ENCODE results near the gene SELENON.

The SELENON gene

DNA sequence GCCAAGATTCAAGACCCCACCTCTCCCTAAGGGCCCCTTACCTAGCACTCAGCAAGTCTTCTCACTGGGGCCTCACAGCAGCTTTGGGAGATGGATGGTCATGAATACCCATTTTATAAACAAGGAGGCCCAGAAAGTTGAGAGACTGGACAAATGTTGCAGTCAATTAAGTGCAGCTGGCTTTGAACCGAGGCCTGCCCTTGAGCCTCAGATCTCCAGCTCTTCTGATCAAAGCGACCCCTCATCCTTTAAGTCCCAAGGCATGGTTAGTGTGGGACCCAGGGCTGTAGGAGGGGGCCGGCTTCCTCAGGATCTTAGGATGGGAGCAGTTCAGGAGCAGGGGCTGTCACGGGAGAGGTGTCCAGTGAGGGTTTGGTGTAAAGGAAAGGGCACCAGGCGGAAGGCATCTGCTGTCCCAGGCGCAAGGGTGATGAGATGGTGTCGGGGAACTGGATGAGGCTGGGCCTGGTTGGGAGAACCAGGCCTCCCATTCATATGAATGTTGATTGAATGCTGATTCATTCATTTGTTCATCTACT, 14.6 kb downstream of the SELENON start:
- H3K4me3 Mint-ChIP-seq: no peak overlapping the region
- H3K36me3 Mint-ChIP-seq (ENCODE audit: low read depth): no peaks in the 10 kb centered on the region
- peaks cover 10% of the 10 kb centered on the region for H3K4me1 Mint-ChIP-seq (ENCODE audit: low read depth)
- H3K9me3 Mint-ChIP-seq: no peaks in the 10 kb centered on the region
- DNase-seq (ENCODE audit: low spot score): no peak
- H3K27ac Mint-ChIP-seq: no peak overlapping the region
- H3K27me3 Mint-ChIP-seq (ENCODE audit: low read depth): no peaks in the 10 kb centered on the region

DNA sequence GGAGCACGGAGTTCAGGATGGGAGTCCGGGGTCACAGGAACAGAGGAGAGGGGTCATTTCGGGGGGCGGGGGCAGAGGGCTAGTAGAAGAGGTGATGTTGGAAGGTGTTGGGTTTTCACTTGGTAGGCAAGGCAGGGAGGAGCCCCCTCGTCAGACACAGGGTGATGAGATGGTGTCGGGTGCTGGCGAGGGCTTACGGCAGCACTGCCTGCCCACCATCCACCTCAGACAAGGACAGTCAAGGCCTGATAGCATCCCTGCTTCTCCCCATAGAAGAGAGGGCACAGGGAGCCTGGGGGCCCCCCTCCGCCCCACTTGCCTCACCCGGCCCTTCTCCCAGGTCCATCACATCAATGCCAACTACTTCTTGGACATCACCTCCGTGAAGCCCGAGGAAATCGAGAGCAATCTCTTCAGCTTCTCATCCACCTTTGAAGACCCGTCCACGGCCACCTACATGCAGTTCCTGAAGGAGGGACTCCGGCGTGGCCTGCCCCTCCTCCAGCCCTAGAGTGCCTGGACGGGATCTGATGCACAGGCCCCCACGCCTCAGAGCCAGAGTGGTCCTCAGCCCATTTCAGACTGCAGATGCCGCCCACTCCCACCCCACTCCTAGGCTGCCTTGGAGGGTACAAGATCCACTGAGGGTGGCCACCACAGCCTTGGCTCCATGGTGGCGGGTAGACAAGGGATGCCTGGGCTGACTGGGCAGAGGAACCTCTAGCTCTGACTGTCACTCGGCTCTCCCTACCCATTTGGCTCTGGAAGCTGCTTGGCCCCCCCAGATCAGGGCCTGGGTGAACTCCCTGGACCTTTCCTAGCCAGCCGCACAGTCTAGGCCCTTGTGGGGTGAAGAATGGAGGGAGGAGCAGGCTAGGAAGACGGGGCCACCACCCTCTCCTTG, 15.5 kb downstream of the SELENON start:
- H3K9me3 Mint-ChIP-seq: no peaks in the 10 kb centered on the region
- H3K4me3 Mint-ChIP-seq: no peak overlapping the region
- DNase-seq (ENCODE audit: low spot score): no peak
- H3K27ac Mint-ChIP-seq: no peak overlapping the region
- no peaks in the 10 kb centered on the region for H3K27me3 Mint-ChIP-seq (ENCODE audit: low read depth)
- H3K4me1 Mint-ChIP-seq (ENCODE audit: low read depth): peaks cover 10% of the 10 kb centered on the region
- no peaks in the 10 kb centered on the region for H3K36me3 Mint-ChIP-seq (ENCODE audit: low read depth)

DNA sequence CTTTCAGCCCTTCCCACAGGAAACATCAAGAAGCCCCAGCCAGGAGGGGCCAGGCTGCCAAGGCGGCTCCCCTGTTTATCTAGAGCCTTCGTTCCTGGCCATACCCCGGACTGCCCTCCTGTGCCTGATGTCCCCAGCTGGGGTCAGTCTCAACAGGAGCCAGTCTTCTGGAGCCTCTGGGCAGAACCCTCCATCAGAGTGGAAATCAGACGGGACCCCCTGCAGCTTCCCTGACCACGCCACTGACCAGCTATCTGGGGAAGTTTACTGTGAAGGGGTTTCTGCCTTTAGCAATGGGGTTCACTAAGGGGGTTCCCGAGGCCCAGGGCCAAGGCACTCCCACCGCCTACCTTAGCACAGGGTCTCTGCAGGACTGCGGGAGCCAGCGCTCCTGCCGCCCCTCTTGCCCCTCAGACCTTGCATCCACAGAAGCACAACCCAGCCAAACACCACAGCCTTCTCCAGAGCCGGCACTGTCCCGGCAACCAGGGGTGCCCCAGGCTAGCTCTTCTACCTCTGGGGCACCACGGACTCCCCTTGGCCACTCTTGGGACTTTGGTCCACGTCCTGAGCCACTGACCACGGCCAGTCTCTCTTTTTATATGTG, 16.2 kb downstream of the SELENON start:
- DNase-seq (ENCODE audit: low spot score): no peak
- H3K9me3 Mint-ChIP-seq: no peaks in the 10 kb centered on the region
- H3K4me3 Mint-ChIP-seq: no peak overlapping the region
- H3K36me3 Mint-ChIP-seq (ENCODE audit: low read depth): peaks cover 3% of the 10 kb centered on the region
- H3K27me3 Mint-ChIP-seq (ENCODE audit: low read depth): no peaks in the 10 kb centered on the region
- peaks cover 17% of the 10 kb centered on the region for H3K4me1 Mint-ChIP-seq (ENCODE audit: low read depth)
- H3K27ac Mint-ChIP-seq: no peak overlapping the region

GRCh38 chr1:25817840-25818501, 18.0 kb downstream of the SELENON start:
- no peaks in the 10 kb centered on the region for H3K9me3 Mint-ChIP-seq
- no peak for DNase-seq (ENCODE audit: low spot score)
- no peaks in the 10 kb centered on the region for H3K27me3 Mint-ChIP-seq (ENCODE audit: low read depth)
- peaks cover 28% of the 10 kb centered on the region for H3K4me1 Mint-ChIP-seq (ENCODE audit: low read depth)
- peaks cover 7% of the 10 kb centered on the region for H3K36me3 Mint-ChIP-seq (ENCODE audit: low read depth)
- H3K4me3 Mint-ChIP-seq: peak overlapping the region; percentile 96
- H3K27ac Mint-ChIP-seq: peak overlapping the region; percentile 14

GRCh38 chr1:25818569-25818968, 18.6 kb downstream of the SELENON start:
- peaks cover 28% of the 10 kb centered on the region for H3K4me1 Mint-ChIP-seq (ENCODE audit: low read depth)
- peaks cover 7% of the 10 kb centered on the region for H3K36me3 Mint-ChIP-seq (ENCODE audit: low read depth)
- H3K4me3 Mint-ChIP-seq: peak overlapping the region; percentile 96
- no peaks in the 10 kb centered on the region for H3K27me3 Mint-ChIP-seq (ENCODE audit: low read depth)
- no peaks in the 10 kb centered on the region for H3K9me3 Mint-ChIP-seq
- peak overlapping the region; percentile 14 for H3K27ac Mint-ChIP-seq
- no peak for DNase-seq (ENCODE audit: low spot score)

DNA sequence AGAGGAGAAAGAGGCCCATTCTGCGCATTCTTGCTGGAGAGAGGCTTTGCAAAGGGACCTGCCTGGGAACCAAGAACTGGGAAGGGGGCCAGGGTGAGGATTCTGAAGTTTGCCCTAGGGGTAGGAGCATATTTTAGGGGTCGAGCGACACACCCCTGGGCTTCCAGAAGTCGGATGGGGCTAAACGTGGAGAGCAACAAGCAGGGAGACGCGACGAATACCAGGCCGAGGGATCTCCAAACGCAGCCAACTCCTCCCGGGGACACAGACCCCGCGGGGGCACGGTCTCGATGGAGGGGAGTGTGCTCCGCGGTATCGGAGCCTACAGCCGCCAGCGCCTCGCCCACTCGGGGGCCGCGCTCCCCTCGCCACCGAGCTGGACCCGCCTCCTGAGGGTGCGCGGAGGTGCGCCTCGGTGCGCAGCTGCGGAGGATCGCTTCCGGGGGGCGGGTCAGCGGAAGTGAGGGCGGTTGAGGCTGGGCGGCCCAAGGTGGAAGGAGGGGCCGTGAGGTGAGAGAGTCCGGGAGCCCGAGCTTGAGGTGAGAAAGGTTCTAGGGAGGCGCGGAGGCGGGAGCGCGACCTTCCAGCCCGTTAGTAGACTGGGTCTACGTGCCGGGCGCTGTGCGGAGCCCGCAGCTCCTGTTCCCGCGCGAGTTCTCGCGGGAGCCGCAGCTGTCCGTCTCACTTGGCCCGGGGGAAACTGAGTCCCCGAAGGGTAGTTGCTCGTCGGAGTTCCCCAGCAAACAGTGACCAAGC, 19.7 kb downstream of the SELENON start, which contains the start of gene MTFR1L:
Gene MTFR1L, plus strand, starts transcription at position 464 of the 756 bp plus-strand sequence. CDS start 3,151 bp downstream, outside the sequence.
- Mint-ChIP-seq H3K9me3 (no peaks in the 10 kb centered on the region), H3K36me3 (ENCODE audit: low read depth) (peaks cover 9% of the 10 kb centered on the region), H3K4me3 (peak within 1 kb of the TSS; percentile 96), H3K27me3 (ENCODE audit: low read depth) (no peaks in the 10 kb centered on the region), H3K27ac (peak within 1 kb of the TSS; percentile 92), H3K4me1 (ENCODE audit: low read depth) (peaks cover 28% of the 10 kb centered on the region)
- DNase-seq (ENCODE audit: low spot score): peak; percentile 94

DNA sequence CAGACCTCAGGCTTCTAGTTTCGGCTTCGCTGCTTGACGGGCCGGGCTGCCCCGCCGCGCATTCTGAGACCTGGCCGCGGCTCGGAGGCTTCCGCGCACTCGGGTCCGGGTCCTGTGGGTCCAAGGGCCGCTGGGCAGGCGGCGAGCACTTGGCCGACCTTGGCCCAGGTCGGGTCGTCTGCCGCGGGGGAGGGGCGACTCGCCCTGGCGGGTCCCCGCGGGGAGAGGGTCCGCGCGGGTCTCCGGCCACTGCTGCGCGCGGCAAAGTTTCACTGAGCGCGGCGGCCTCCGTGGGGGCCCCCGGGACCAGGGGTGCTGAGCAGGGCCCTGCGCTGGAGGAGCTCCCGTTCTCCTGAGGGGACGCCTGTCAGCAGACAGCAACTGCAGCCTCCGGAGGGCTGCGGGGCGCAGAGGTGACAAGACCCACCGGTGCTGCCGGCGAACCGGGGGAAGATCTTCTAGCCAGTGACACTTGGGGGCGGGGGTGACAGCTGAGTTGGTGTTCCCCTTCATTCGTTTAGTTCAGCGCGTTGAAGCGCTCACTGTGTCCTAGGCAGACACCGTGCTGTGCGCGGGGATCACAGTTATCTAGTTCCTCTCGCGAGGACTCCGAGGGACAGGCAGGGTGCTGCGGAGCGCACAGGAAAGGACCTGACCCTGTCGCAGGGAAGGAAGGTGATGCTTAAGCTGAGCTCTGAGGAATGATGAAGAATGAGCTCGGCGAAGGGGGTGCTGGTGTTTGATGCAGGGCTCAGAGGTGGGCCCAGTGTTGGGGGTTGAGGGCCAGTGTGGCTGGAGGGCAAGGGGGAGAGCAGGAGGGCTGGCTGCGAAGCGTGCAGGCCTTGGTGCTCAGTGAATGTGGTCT, 20.5 kb downstream of the SELENON start:
- Mint-ChIP-seq H3K27me3 (ENCODE audit: low read depth) (no peaks in the 10 kb centered on the region), H3K36me3 (ENCODE audit: low read depth) (peaks cover 9% of the 10 kb centered on the region), H3K4me1 (ENCODE audit: low read depth) (peaks cover 28% of the 10 kb centered on the region), H3K4me3 (peak overlapping the region; percentile 96), H3K9me3 (no peaks in the 10 kb centered on the region), H3K27ac (peak overlapping the region; percentile 92)
- DNase-seq (ENCODE audit: low spot score): peak; percentile 67

DNA sequence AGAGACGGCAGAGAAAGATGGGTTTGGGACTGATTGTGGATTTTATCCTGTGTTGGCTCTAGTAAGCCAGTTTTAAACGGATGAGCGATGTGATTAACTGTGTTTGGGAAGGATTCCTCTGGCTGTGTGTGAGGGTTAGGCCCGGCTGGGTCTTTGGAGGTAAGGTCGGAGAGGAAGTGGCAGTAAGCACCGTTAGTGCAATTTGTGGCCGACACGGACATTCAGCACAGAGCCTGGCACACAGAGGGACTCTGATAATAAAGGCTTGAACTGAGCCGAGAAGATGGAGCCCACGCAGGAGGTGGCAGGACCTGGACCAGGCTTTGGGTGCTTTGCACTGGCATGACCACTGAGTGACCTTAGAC, 21.1 kb downstream of the SELENON start:
- Mint-ChIP-seq H3K9me3 (no peaks in the 10 kb centered on the region), H3K27ac (peak overlapping the region; percentile 90), H3K27me3 (ENCODE audit: low read depth) (no peaks in the 10 kb centered on the region), H3K4me1 (ENCODE audit: low read depth) (peaks cover 28% of the 10 kb centered on the region), H3K36me3 (ENCODE audit: low read depth) (peaks cover 10% of the 10 kb centered on the region), H3K4me3 (peak overlapping the region; percentile 90)
- DNase-seq (ENCODE audit: low spot score): no peak

DNA sequence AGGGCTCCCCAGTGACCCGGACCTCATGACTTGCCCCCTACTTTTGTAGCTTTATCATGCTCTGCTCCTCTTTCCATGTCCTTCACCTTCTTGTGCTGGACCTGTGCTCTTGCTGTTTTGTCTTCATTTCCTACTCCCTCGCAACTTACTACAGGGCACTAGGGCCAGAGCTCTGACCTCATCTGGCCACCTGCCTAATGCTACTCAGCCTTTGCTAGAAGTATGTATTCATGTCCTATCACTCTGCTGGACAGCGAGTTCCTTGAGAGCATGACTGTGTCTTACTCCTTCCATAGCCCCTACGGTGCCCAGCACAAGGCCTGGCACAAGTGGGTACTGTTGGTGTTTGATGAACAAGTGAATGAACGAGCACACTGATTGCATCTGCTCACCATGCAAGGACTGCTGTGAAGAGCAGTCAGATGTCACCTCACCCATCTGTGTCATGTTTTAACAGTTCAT, 21.7 kb downstream of the SELENON start:
- no peak for DNase-seq (ENCODE audit: low spot score)
- peak overlapping the region; percentile 90 for H3K4me3 Mint-ChIP-seq
- no peaks in the 10 kb centered on the region for H3K9me3 Mint-ChIP-seq
- peaks cover 13% of the 10 kb centered on the region for H3K36me3 Mint-ChIP-seq (ENCODE audit: low read depth)
- H3K27ac Mint-ChIP-seq: peak overlapping the region; percentile 51
- H3K4me1 Mint-ChIP-seq (ENCODE audit: low read depth): peaks cover 28% of the 10 kb centered on the region
- no peaks in the 10 kb centered on the region for H3K27me3 Mint-ChIP-seq (ENCODE audit: low read depth)

GRCh38 chr1:25825605-25826004, 25.6 kb downstream of the SELENON start:
- Mint-ChIP-seq H3K27ac (no peak overlapping the region), H3K9me3 (no peaks in the 10 kb centered on the region), H3K4me1 (ENCODE audit: low read depth) (peaks cover 16% of the 10 kb centered on the region), H3K4me3 (no peak overlapping the region), H3K27me3 (ENCODE audit: low read depth) (no peaks in the 10 kb centered on the region), H3K36me3 (ENCODE audit: low read depth) (peaks cover 39% of the 10 kb centered on the region)
- no peak for DNase-seq (ENCODE audit: low spot score)

DNA sequence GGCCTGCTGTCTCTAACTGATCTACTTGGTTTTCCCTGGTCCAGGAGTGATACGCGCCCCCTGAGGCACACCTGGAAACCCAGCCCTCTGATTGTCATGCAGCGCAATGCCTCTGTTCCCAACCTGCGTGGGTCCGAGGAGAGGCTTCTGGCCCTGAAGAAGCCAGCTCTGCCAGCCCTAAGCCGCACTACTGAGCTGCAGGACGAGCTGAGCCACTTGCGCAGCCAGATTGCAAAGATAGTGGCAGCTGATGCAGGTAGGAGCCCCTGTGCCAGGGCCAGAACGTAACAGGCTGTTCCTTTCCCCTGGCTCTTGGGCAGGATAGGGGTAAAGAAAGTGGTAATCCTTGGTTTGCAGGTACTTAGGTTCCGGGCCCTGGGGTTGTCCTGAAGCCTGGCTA, 26.6 kb downstream of the SELENON start:
- DNase-seq (ENCODE audit: low spot score): no peak
- Mint-ChIP-seq H3K36me3 (ENCODE audit: low read depth) (peaks cover 45% of the 10 kb centered on the region), H3K4me3 (no peak overlapping the region), H3K9me3 (no peaks in the 10 kb centered on the region), H3K4me1 (ENCODE audit: low read depth) (peaks cover 8% of the 10 kb centered on the region), H3K27ac (no peak overlapping the region), H3K27me3 (ENCODE audit: low read depth) (no peaks in the 10 kb centered on the region)

DNA sequence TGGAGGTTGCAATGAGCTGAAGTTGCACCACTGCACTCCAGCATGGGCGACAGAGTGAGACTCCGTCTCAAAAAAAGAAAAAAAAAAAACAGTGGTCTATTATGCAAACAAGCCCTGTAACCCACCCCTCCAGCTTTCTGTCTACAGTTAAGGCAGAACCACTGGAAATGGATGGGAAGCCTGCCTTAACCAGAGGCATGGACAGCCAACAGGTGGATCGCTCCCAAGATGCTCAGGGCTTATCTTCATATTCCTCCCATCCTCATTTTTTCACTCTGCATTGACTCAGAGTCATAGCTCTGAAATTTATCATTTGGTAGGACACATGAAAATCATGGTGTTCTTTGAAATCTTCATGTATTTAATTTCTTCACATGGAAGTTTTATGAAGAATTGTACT, 28.5 kb downstream of the SELENON start:
- Mint-ChIP-seq H3K27me3 (ENCODE audit: low read depth) (no peaks in the 10 kb centered on the region), H3K9me3 (no peaks in the 10 kb centered on the region), H3K4me3 (no peak overlapping the region), H3K36me3 (ENCODE audit: low read depth) (peaks cover 50% of the 10 kb centered on the region), H3K27ac (no peak overlapping the region), H3K4me1 (ENCODE audit: low read depth) (peaks cover 3% of the 10 kb centered on the region)
- DNase-seq (ENCODE audit: low spot score): no peak

All from T-helper 2 cell treated with Interferon-gamma antibody and Interleukin-4, amounts not matched to agents 5 μg/mL and 100 μg/mL, for 36 hours (primary cell).